ENCODE results near the gene KMT2A. TPM values are rescaled to one million over a fixed set of nuclear protein-coding genes. Genes with fewer than 3 reads are reported as not detected.
A peak's percentile ranks its signal among the peaks of the same experiment; 100 is the strongest.

Gene KMT2A
- total and polyA plus RNA-seq, 2 experiments from 2014 or later = 34.3 to 72.2 TPM

GRCh38 chr11:118417801-118418200 is 18.5 kb upstream of the KMT2A start:
- no peak overlapping the region for H3K4me2 ChIP-seq
- no peak for TF ChIP-seq ZNF462 (CRISPR knock-in tag; IDR thresholded peaks at IDR 0.05)
- no peak for TF ChIP-seq ZNF331 (CRISPR knock-in tag; IDR thresholded peaks at IDR 0.05; ENCODE audit: low read depth)
- no peak for TF ChIP-seq POLR2AphosphoS5 (IDR thresholded peaks at IDR 0.05; ENCODE audit: low read depth)
- TF ChIP-seq CREB1 (CRISPR knock-in tag; IDR thresholded peaks at IDR 0.05; ENCODE audit: low read depth) = no peak
- TF ChIP-seq EZH2 (IDR thresholded peaks at IDR 0.05; ENCODE audit: low read depth, unreplicated experiment) = no peak
- TF ChIP-seq EZH2phosphoT487 (IDR thresholded peaks at IDR 0.05; ENCODE audit: unreplicated experiment) = no peak
- no peak for TF ChIP-seq NANOG (IDR thresholded peaks at IDR 0.05; ENCODE audit: borderline replicate concordance)
- no peak for TF ChIP-seq JUNB (IDR thresholded peaks at IDR 0.05; ENCODE audit: unreplicated experiment)
- no peak for TF ChIP-seq ZNF114 (CRISPR knock-in tag; IDR thresholded peaks at IDR 0.05)
- TF ChIP-seq, protein P1, sequence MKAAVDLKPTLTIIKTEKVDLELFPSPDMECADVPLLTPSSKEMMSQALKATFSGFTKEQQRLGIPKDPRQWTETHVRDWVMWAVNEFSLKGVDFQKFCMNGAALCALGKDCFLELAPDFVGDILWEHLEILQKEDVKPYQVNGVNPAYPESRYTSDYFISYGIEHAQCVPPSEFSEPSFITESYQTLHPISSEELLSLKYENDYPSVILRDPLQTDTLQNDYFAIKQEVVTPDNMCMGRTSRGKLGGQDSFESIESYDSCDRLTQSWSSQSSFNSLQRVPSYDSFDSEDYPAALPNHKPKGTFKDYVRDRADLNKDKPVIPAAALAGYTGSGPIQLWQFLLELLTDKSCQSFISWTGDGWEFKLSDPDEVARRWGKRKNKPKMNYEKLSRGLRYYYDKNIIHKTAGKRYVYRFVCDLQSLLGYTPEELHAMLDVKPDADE (IDR thresholded peaks at IDR 0.05) = no peak
- no peak for TF ChIP-seq STAT1 (IDR thresholded peaks at IDR 0.05; ENCODE audit: unreplicated experiment)
- ATAC-seq (no peak), DNase-seq (ENCODE audit: low spot score) (no peak)
- H3K36me3 ChIP-seq (ENCODE audit: insufficient read depth) = no peaks in the 10 kb centered on the region
- Mint-ChIP-seq H3K27ac (0 out of 2 replicates have a peak overlapping the region, but pooled peaks have one; percentile 34), H3K9me3 (no peaks in the 10 kb centered on the region), H3K4me1 (peaks cover 10% of the 10 kb centered on the region), H3K36me3 (ENCODE audit: low read depth) (no peaks in the 10 kb centered on the region), H3K27me3 (ENCODE audit: insufficient read depth, low read depth, poor library complexity) (peaks cover 2% of the 10 kb centered on the region), H3K4me3 (no peak overlapping the region)
- no peaks in the 10 kb centered on the region for H3K79me2 ChIP-seq (replicated peaks; ENCODE audit: insufficient read depth)
- H3K27me3 ChIP-seq (ENCODE audit: insufficient read depth) = no peaks in the 10 kb centered on the region
- H3K4me1 ChIP-seq (ENCODE audit: insufficient read depth) = peaks cover 12% of the 10 kb centered on the region
- peaks cover 10% of the 10 kb centered on the region; the same call in 1 of the 2 replicates for H3F3A ChIP-seq (replicated peaks; ENCODE audit: low read depth)
- H3K4me3 ChIP-seq = no peak overlapping the region
- no peak overlapping the region for H2AFZ ChIP-seq
- 0 out of 2 replicates have a peak, but pooled peaks cover 3% of the 10 kb centered on the region for H4K20me1 ChIP-seq (replicated peaks; ENCODE audit: insufficient read depth)
- no peaks in the 10 kb centered on the region for H3K9me2 ChIP-seq (ENCODE audit: insufficient read depth)
- no peak overlapping the region for H3K27ac ChIP-seq (ENCODE audit: low read depth)
